Pancreas (tissue), 10 donors: Measurements from ENCODE around the gene CTNND1. TPM values are rescaled to one million over a fixed set of nuclear protein-coding genes. Genes with fewer than 3 reads are reported as not detected.

ENCODE experiments used
- ATAC-seq, 4 donors: fragments of 200-7000 bp; cut with Tn5 transposase; one replicate each; pipeline versions ENCODE4 v1.8.0 to v1.9.1; 2020; ENCODE audit warnings: mild to moderate bottlenecking in 4 of 4, moderate library complexity in 4 of 4
- DNase-seq, 6 donors: peaks; one replicate each; pipeline ENCODE4 v3.0.0-alpha.2; 2020
- FAIRE-seq: peaks from 2 replicates; lab custom pipeline; 2012; peaks lifted over from hg19 to GRCh38; lab: Jason Lieb, UNC
- H3K27ac ChIP-seq, 4 donors: fragments of 200-600 bp; sonication (generic); 1 replicate in 3 of 4; 2 replicates in 1 of 4; pipeline versions ENCODE4 v1.5.0 to v1.8.0; 2020
- H3K27me3 ChIP-seq, 4 donors: fragments of 200-600 bp; one replicate each; pipeline ENCODE4 v1.8.0; 2021
- H3K36me3 ChIP-seq, 3 donors: fragments of 200-600 bp; sonication (generic) in 1 of 3; one replicate each; pipeline versions ENCODE4 v1.5.0 to v1.8.0; 2020 to 2021
- H3K4me1 ChIP-seq, 3 donors: fragments of 200-600 bp; one replicate each; pipeline ENCODE4 v1.8.0; 2021
- H3K4me3 ChIP-seq, 4 donors: fragments of 200-600 bp; sonication (generic) in 2 of 4; one replicate each; pipeline versions ENCODE4 v1.5.0 to v1.8.0; 2020 to 2021
- H3K9me3 ChIP-seq, 4 donors: fragments of 200-600 bp; one replicate each; pipeline ENCODE4 v1.8.0; 2021
- CTCF ChIP-seq, 4 donors: fragments of 200-600 bp; sonication (generic) in 3 of 4; IDR thresholded peaks; one replicate each; pipeline versions ENCODE4 v1.5.0 to v1.8.0; 2021; ENCODE audit warnings: antibody characterized with exemption in 4 of 4
- WGBS, 2 donors: extraction: QIAGEN DNeasy Blood & Tissue Kit; methylation state at CpG; one replicate each; pipeline ENCODE4 v1.1.7; 2013; 5-methylcytosine and 5-hydroxymethylcytosine counted together
- intact Hi-C, 3 donors: fragments of 100-400 bp; cut with DNase I; formaldehyde crosslinking; loops; one replicate each; pipeline versions ENCODE4 v1.11.1 to v1.14.2; 2022
- polyA plus RNA-seq, 2 donors: library from polyadenylated mRNA; stranded (reverse); fragments of 200-250 nt; gene quantifications; one replicate each; pipeline ENCODE4 v1.2.3, GENCODE V29; 2013
- total RNA-seq, 6 donors: library from RNA; stranded (reverse); fragmentation: NEBNext Ultra II Directional in 4 of 6; extraction: Animal tissue kit (Norgen Biotek cat#: 25700) in 4 of 6; gene quantifications; one replicate each; pipeline versions ENCODE4 v1.2.1 to v1.2.4, GENCODE V29; 2021 to 2023
- donor health status: healthy with polysubstance abuse.
- donor health status: DM: no; HTN: no; CAD: no; lungs with moderate emphysema.
- donor health status: DM: no; HTN: no; CAD: no.
- donor health status: control.
- donor health status: control.
- donor health status: Bipolar disorder and iron deficiency.
- donor health status: DM: yes; HTN: yes; CAD: no.
- donor health status: DM: no; HTN: no; CAD: no.
- donor health status: DM: no; HTN: no; CAD: no.
- donor health status: DM: yes; HTN: yes; CAD: no.

Gene CTNND1
- total and polyA plus RNA-seq, 8 donors = 42.7 to 203 (median 122) TPM

- ATAC-seq (peak; percentile 62 to 78 (median 67)), DNase-seq (no peak), FAIRE-seq (no peak)
- Histone ChIP-seq H3K4me1 (peaks cover 6 to 17% (median 16%) of the 10 kb centered on the region in 3 donors), H3K4me3 (peak overlapping the region; percentile 39 to 57 (median 51)), H3K9me3 (no peaks in the 10 kb centered on the region), H3K36me3 (no peaks in the 10 kb centered on the region), H3K27ac (peak overlapping the region; percentile 80 to 95 (median 90)), H3K27me3 (no peaks in the 10 kb centered on the region)
- intact Hi-C loops = loop anchor here in 2 of 3 donors (5.0 kb wide), 2 partner anchors 35 to 40 kb away; no protein-coding TSS in a partner anchor
- TF ChIP-seq CTCF (IDR thresholded peaks at IDR 0.05) = no peak
- 0 to 2% methylated on average over 9 of the region's 9 CpGs for WGBS, 2 donors
Observed at GRCh38 chr11:57762235-57762861, 746 bp downstream of the CTNND1 start.

GRCh38 chr11:57763568-57763967, 2.0 kb downstream of the CTNND1 start:
- H3K9me3 ChIP-seq = no peaks in the 10 kb centered on the region
- H3K36me3 ChIP-seq = no peaks in the 10 kb centered on the region
- no peak for FAIRE-seq
- 3 to 9% methylated on average over 1 of the region's 1 CpG for WGBS, 2 donors
- no peaks in the 10 kb centered on the region for H3K27me3 ChIP-seq
- peak overlapping the region in 2 of 4 donors; percentile 95 for H3K27ac ChIP-seq
- TF ChIP-seq CTCF (IDR thresholded peaks at IDR 0.05) = peak in 1 of 4 donors; percentile 10
- H3K4me1 ChIP-seq = peaks cover 6 to 17% (median 16%) of the 10 kb centered on the region in 3 donors
- intact Hi-C loops = loop anchor here in 2 of 3 donors (5.0 kb wide), 2 partner anchors 34 to 39 kb away; no protein-coding TSS in a partner anchor
- DNase-seq = no peak
- peak overlapping the region; percentile 39 to 57 (median 51) for H3K4me3 ChIP-seq
- ATAC-seq = peak in 3 of 4 donors; percentile 8 to 50 (median 39)

GRCh38 chr11:57764021-57764420, 2.4 kb downstream of the CTNND1 start:
- no peak for ATAC-seq
- 4 to 10% methylated on average over 4 of the region's 4 CpGs for WGBS, 2 donors
- Histone ChIP-seq H3K4me1 (peaks cover 6 to 19% (median 16%) of the 10 kb centered on the region in 3 donors), H3K36me3 (no peaks in the 10 kb centered on the region), H3K4me3 (peak overlapping the region; percentile 39 to 57 (median 51)), H3K27me3 (no peaks in the 10 kb centered on the region), H3K9me3 (no peaks in the 10 kb centered on the region), H3K27ac (peak overlapping the region in 2 of 4 donors; percentile 95)
- no peak for DNase-seq
- TF ChIP-seq CTCF (IDR thresholded peaks at IDR 0.05) = no peak
- no peak for FAIRE-seq
- intact Hi-C loops = loop anchor here in 2 of 3 donors (5.0 kb wide), 2 partner anchors 33 to 38 kb away; no protein-coding TSS in a partner anchor

GRCh38 chr11:57764566-57764965, 3.0 kb downstream of the CTNND1 start:
- H3K9me3 ChIP-seq = no peaks in the 10 kb centered on the region
- H3K27ac ChIP-seq = peak overlapping the region in 2 of 4 donors; percentile 95
- no peaks in the 10 kb centered on the region for H3K27me3 ChIP-seq
- FAIRE-seq (no peak), ATAC-seq (no peak), DNase-seq (no peak)
- no peak for TF ChIP-seq CTCF (IDR thresholded peaks at IDR 0.05)
- peaks cover 6 to 25% (median 16%) of the 10 kb centered on the region in 3 donors for H3K4me1 ChIP-seq
- 0 to 5% methylated on average over 2 of the region's 2 CpGs for WGBS, 2 donors
- H3K36me3 ChIP-seq = no peaks in the 10 kb centered on the region
- H3K4me3 ChIP-seq = peak overlapping the region in 3 of 4 donors; percentile 5 to 57 (median 55)
- intact Hi-C loops = loop anchor here in 2 of 3 donors (5.0 kb wide), 2 partner anchors 33 to 38 kb away; no protein-coding TSS in a partner anchor
